HG03342 (cell line): ENCODE data around the gene HPX.

ENCODE experiments used
- ATAC-seq: cut with Tn5 transposase; IDR thresholded peaks from one replicate; pipeline ENCODE4 v1.9.1; 2021; ENCODE audit warnings: mild to moderate bottlenecking, moderate library complexity; ENCODE audit not compliant: unreplicated experiment

The HPX gene, protein sequence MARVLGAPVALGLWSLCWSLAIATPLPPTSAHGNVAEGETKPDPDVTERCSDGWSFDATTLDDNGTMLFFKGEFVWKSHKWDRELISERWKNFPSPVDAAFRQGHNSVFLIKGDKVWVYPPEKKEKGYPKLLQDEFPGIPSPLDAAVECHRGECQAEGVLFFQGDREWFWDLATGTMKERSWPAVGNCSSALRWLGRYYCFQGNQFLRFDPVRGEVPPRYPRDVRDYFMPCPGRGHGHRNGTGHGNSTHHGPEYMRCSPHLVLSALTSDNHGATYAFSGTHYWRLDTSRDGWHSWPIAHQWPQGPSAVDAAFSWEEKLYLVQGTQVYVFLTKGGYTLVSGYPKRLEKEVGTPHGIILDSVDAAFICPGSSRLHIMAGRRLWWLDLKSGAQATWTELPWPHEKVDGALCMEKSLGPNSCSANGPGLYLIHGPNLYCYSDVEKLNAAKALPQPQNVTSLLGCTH

DNA sequence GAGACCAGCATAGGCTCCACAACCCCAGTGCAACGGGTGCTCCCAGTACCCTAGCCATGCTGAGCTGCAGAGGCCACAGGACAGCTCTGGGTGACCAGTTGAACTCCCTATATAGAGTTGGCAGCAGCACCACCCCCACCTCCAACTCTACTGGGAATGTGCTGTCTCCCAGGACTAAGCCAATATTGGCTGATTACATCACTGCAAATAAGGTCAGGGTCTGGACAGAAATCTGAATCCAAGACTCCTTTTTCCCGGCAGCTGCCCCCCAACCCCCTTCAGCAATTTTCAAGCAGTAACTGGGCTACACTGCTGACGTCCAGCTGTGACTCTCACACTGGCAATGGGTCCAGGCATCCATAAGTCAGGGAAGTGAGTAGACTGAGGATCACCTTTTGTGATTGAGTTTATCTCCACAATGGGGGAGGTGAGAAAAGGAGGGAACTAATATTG lies at the start of gene HPX:
HPX (minus strand) TSS at position 82 of the 453 bp plus-strand sequence; CDS start at position 58, 24 bp downstream.
- no peak for ATAC-seq

DNA sequence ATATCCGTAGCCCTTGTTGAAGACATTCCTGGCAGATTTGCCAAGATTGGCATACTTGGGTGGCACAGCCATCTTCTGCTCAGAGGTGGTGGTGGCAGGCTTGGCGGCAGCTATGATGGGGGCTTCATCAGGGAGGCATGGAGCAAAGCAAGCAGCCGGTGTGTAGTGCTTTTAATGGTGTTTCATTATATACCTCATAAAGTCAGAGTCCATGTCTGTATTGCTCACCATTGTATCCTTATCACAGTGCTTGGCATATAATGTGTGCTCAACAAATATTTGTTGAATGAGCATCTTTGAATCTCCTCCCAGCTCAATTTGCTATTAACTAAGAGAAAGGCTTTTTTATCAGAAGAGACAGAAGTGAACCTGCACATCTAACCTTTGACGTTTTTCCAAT lies 48.5 kb upstream of the HPX start:
- ATAC-seq, result no peak

- no peak for ATAC-seq
Measured at GRCh38 chr11:6488821-6489220, 48.0 kb upstream of the HPX start.

- no peak for ATAC-seq
Measured at GRCh38 chr11:6488342-6488741, 47.6 kb upstream of the HPX start.

DNA sequence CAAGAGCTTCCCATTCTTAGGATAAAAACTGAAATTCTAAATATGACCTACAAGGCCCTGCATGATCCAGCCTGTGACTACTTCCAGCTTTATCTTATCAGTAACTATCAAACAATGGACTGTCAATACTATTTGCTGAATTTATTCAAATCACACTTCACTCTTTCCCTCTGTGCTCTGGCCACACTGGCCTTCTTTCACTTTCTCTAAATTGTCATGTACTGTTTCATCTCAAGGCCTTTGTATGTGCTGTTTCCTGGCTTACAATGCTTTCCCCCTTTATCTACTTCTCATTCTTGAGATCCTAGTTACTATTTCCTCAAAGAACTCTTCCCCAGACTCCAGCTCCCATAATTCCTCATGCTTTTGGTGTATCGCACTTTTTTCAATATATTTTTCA lies 46.2 kb upstream of the HPX start:
- no peak for ATAC-seq

- no peak for ATAC-seq
Measured at GRCh38 chr11:6486256-6486655, 45.5 kb upstream of the HPX start.

DNA sequence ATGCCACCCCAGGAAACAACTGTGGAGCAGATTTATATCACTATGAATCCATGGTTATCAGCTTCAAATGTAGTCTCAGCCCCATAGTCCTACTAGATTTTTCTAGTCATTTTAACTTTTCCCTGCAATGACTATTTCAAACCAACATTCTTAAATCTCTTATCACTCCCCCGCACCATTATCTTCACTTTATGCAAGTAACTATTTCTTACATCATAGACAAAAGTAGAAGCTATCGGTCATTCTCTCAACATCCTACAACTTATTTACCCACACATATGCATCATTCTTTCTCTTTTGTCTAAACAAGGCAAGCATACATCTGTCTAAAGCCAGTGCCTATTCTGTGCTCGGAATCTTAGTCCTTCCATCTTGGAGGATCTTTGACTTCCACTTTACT lies 44.9 kb upstream of the HPX start:
- ATAC-seq, result no peak

- no peak for ATAC-seq
Measured at GRCh38 chr11:6483015-6483414, 42.2 kb upstream of the HPX start.

DNA sequence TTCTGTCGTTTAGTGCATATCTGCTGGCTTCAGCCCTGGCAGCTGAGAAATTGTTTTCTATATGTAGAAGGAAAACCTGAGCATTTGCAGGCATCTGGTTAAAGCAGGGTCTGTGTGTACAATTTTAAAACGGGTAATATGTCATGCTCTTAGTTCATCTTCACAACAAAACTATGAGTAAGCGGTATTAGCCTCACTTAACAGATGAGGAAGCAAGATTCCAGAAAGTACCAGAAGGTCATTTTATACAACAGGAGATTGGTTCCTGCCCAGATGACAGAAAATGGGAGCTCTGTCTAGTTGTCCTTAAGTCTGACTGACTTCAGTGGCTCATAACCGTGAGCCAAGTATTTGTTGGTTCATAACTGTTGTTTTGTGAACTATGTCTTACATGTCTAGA lies 41.7 kb upstream of the HPX start:
- ATAC-seq, result no peak

DNA sequence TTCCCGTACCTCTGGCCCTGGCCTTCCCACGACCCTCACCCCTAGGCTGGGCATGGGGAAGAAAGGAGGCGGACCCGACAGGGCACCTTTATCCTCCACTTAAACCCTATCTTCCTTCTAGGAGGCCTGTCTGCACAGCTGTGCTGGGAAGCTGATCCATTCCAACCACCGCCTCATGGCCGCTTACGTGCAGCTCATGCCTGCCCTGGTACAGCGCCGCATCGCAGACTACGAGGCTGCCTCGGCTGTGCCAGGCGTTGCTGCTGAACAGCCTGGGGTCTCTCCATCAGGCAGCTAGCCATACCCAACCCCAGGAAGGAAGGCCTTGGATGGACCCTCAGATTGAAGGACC lies 41.1 kb upstream of the HPX start:
- ATAC-seq, result no peak

GRCh38 chr11:6481012-6481923 lies 40.5 kb upstream of the HPX start, which contains the start of the genes ARFIP2 and TIMM10B:
Gene ARFIP2 (minus strand): TSS chr11:6481331. CDS start chr11:6480421, 910 bp downstream.
Gene TIMM10B (plus strand): TSS chr11:6481501. CDS start chr11:6481517, 16 bp downstream.
- ATAC-seq, result peak; percentile 99

GRCh38 chr11:6480299-6480914 lies 39.6 kb upstream of the HPX start:
- ATAC-seq, result no peak

DNA sequence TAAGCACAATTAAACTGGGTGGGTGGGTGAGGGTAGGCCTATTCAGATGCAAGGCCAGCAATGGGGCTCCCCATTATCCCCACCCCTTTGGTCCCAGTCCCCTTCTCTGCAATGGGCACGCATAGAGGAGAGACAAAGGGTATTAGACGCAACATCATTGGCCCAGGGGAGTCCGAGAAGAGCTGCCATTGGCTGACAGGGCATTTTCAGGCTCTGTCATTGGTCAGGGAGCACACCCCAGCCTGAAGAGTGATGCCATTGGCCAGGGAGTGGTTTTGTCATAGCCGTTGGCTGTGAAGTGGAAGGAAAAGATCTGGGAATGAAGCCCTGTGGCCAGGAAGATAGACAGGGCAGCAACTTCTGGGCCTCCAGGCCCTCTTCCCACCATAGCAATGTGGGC lies 35.8 kb upstream of the HPX start:
- ATAC-seq, result no peak

DNA sequence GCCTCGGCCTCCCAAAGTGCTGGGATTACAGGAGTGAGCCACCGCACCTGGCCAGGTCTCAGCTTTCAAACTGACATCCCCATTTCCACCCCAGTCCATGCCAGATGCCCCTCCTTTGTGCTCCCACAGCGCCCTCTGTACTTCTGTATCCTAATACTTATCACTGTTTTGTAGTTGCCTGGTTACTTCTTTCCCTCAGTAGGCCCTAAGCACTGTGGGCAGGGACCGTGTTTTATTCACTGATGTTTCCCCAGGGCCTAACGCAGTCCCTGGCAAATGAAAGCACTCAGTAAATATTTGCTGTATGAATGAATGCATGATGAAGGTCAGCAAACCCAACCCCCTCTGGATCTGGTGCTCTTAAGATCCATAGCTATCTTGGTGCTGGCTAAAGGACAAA lies 35.1 kb upstream of the HPX start:
- no peak for ATAC-seq

DNA sequence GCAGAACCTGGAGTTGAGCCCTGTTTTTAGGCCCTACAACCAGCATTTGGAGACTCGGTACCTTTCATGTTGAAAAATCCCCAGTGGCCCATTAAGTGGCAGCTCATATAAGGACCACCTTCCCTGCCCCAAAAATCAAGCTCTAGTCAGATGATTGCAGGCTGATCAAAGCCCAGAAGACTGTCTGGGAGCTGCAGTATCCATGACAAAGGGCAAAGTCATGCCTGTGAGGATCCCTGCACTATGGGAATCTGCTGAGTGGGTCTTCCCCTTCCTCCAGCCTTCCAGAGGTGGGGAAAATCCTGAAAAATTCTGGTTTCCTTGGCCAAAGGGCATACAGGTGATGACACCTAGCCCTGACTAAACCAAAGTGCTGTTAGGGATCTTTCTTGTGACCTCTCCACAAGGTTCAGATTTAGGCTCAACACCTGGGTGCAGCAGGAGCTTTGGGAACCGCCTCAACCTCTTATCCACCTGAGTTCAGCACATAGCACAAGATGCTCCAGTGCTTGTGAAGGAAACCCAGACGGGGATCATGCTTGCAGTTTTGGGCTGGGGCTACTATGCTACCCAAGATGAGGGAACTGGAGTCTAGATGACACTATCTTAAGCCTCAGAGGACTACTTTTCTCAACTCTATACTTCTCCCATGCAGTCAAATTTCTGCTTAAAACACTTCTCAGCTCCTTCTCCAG lies 34.2 kb upstream of the HPX start:
- ATAC-seq, result no peak

- no peak for ATAC-seq
Measured at GRCh38 chr11:6474413-6474792, 33.6 kb upstream of the HPX start.

DNA sequence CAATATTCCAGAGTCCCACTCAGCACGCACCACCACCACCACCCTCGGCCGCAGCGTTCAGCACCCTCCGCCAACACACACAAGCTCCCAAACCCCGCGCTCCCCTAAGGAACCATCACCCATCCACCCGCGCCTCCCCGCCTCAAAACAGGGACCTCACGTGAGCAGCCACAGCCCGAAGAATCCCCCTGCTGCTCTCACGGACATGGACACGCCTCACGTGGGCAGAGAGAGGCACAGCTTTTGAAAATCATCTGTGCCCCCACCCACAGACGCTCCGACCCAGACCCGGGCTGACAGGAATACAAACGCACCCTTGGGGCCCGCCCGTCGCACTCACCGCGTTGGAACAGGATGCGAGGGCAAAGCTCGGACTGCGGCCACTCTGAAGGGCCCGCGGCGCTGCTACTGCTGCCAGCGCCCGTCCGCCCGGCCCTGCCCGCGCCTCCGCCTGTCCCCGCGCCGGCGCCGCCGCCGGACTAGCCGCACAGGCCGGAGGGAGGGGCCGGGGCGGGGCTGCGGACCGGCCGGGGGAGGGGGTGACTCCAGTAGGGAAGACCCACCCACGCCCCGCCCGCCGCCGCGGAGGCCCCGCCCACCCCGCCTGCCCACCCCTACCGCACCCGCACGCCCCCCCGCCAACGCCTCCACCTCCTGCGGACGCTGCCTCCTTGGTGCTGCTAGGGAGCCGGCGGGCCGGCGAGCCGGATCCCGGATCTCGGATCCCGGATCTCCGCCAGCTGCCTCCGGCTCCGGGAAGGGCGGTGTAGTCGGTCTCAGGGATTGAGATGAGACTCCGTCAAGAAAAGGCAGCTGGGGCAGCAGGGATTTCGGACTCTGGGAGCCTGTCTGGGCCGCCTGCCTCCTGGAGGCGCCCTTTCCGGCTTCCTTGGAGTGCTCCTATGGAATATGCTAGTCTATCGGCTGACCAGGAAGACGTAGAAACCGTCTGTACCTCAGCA lies 32.9 kb upstream of the HPX start, which contains the start of gene TRIM3:
TRIM3 (minus strand) TSS at position 491 of the 962 bp plus-strand sequence. CDS start 8,246 bp downstream, outside the sequence.
- peak; percentile 44 for ATAC-seq

GRCh38 chr11:6472934-6473333 lies 32.1 kb upstream of the HPX start:
- ATAC-seq, result no peak

DNA sequence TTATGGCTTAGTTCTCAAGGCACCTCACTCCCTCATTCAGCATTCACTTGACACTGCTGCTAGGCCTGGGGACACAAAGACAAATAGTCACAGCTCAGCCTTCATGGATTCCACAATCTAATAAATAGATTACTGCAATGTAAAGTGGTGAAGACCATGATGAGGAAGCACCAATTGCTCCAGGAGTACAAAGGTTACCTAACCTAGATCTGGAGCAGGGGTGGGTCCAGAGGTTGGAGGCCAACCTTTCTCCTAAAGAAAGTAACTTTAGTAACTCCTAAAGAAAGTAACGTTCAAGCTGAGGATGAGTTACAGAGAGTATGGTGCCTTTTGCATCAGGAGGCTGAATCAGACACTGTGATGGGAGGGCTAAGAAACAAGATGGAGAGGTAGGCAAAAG lies 28.8 kb upstream of the HPX start:
- ATAC-seq, result no peak
